HTR-8/SVneo (cell line): ENCODE measurements around the gene ANGPTL4.
"Not testable (repeated sequence)": the region's sequence is repeated elsewhere in the genome, so short reads cannot be mapped to it uniquely, and the experiment has no call there.

ENCODE experiments used
- DNase-seq: peaks from one replicate; pipeline ENCODE4 v3.0.0; 2011; ENCODE audit warnings: low spot score, mixed read lengths; ENCODE audit not compliant: insufficient read length
- FAIRE-seq: peaks from 2 replicates; lab custom pipeline; 2011; peaks lifted over from hg19 to GRCh38; lab: Jason Lieb, UNC

ANGPTL4 gene

GRCh38 chr19:8404391-8405151 is 40.6 kb downstream of the ANGPTL4 start:
- DNase-seq (no peak), FAIRE-seq (no peak)

- not testable (repeated sequence) for DNase-seq, FAIRE-seq
Measured at GRCh38 chr19:8410718-8411117, 46.8 kb downstream of the ANGPTL4 start.

- FAIRE-seq (peak; percentile 98), DNase-seq (peak; percentile 98)
Measured at GRCh38 chr19:8412783-8413628, 49.1 kb downstream of the ANGPTL4 start, which contains the start of gene MARCHF2. Gene MARCHF2, plus strand, starts transcription at chr19:8413305. Its CDS starts 8,536 bp downstream, at chr19:8421841.

GRCh38 chr19:8413629-8413995 is 49.7 kb downstream of the ANGPTL4 start:
- DNase-seq (no peak), FAIRE-seq (no peak)

- DNase-seq (no peak), FAIRE-seq (no peak)
Measured at GRCh38 chr19:8416796-8417195, 52.8 kb downstream of the ANGPTL4 start.

GRCh38 chr19:8421484-8422461 is 57.8 kb downstream of the ANGPTL4 start:
- no peak for FAIRE-seq

GRCh38 chr19:8423817-8424223 is 59.9 kb downstream of the ANGPTL4 start:
- FAIRE-seq (peak; percentile 85), DNase-seq (peak; percentile 95)

More at GRCh38 chr19:8421484-8422461, 57.8 kb downstream of the ANGPTL4 start:
- DNase-seq, result no peak
